Gastrocnemius medialis (tissue), 4 donors: Measurements from ENCODE around the gene SCD5.

Experiments used
- POLR2A ChIP-seq, 2 donors: fragments of 450-650 bp; IDR thresholded peaks; one replicate each; pipeline ENCODE4 v1.6.1; 2017; ENCODE audit warnings: antibody characterized with exemption in 2 of 2, mild to moderate bottlenecking in 2 of 2, moderate library complexity in 2 of 2
- TF ChIP-seq, protein P1 (sequence below), 5 experiments: fragments of 450-650 bp in 3 of 5; fragments of 200-600 bp in 2 of 5; sonication (generic) in 2 of 5; IDR thresholded peaks in 4 of 5; conservative IDR thresholded peaks in 1 of 5; 1 replicate in 4 of 5; 2 replicates in 1 of 5; pipeline ENCODE4 v1.5.1; 2016 to 2019; ENCODE audit warnings: antibody characterized with exemption in 5 of 5, mild to moderate bottlenecking in 3 of 5, moderate library complexity in 3 of 5

DNA sequence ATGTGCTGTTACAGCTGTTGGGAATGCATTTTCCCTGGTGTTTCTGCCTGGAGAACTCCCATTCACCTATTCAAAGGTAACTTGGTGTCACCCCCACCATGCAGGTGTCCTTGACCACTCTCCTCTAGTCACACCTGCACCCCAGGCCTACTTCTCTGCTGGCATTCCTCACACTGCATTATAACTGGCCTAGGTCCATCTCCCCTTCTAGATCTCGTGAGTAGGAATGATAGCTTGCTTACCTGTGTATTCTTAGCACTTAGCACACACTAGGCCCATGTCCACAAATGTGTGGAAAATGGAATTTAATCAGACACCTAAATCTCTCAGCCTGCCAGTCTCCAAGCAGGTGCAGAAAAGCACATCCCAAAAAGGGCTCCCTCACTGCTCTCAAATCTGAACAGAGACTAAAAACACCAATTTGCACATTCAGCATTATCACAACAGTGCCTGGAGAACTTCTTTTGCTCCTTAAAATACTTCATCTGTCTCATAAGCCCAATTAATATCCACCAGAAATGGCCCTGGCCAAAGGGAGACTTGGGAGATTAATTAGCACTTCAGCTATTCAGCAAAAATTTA, 18.3 kb downstream of the SCD5 start:
- TF ChIP-seq, protein P1, sequence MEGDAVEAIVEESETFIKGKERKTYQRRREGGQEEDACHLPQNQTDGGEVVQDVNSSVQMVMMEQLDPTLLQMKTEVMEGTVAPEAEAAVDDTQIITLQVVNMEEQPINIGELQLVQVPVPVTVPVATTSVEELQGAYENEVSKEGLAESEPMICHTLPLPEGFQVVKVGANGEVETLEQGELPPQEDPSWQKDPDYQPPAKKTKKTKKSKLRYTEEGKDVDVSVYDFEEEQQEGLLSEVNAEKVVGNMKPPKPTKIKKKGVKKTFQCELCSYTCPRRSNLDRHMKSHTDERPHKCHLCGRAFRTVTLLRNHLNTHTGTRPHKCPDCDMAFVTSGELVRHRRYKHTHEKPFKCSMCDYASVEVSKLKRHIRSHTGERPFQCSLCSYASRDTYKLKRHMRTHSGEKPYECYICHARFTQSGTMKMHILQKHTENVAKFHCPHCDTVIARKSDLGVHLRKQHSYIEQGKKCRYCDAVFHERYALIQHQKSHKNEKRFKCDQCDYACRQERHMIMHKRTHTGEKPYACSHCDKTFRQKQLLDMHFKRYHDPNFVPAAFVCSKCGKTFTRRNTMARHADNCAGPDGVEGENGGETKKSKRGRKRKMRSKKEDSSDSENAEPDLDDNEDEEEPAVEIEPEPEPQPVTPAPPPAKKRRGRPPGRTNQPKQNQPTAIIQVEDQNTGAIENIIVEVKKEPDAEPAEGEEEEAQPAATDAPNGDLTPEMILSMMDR (IDR thresholded peaks at IDR 0.05 in 4 of 5, conservative IDR thresholded peaks at IDR 0.05 in 1 of 5) = no peak
- no peak for TF ChIP-seq POLR2A (IDR thresholded peaks at IDR 0.05)
